Measurements from ENCODE around the gene CASTOR1.

Gene CASTOR1

DNA sequence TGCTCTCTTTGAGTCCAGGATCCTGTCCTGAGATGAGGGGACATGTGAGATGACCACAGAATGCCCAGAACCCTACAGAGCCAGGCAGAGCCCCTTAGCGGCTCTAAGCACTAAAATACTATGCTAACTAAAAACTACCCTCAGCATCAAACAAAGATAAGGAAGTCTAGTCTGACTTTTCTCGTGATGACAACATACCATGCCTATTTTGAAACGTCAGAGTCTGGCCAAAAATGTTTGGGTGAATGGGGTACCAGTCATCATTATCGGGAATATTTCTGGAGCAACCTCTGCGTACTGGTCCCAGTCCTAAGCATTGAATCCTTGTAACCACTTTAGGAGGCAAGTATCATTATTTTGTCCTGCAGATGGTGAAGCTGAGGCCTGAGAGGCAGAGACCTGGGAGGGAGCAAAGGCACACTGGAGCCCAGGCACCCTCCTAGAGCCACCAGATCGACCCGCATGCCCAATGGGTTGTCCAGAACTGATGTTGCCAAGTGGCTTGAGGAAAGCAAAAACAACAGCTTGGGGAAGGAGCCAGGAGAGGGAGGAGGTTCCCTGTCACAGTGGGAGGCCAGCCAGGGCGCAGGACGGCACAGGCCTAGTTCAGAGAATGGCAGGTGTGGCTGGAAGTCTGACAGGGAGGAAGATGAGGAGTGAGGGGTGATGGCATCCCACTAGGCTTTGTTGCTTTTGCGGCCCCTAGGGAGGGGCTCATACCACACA lies 15.4 kb downstream of the CASTOR1 start:
- Histone ChIP-seq H3K36me3 (no peaks in the 10 kb centered on the region), H3K27me3 (no peaks in the 10 kb centered on the region), H3K4me3 (ENCODE audit: low read depth, low read length) (no peak overlapping the region), H3K9me3 (no peaks in the 10 kb centered on the region), H3K4me1 (no peaks in the 10 kb centered on the region)
- TF ChIP-seq, protein P1, sequence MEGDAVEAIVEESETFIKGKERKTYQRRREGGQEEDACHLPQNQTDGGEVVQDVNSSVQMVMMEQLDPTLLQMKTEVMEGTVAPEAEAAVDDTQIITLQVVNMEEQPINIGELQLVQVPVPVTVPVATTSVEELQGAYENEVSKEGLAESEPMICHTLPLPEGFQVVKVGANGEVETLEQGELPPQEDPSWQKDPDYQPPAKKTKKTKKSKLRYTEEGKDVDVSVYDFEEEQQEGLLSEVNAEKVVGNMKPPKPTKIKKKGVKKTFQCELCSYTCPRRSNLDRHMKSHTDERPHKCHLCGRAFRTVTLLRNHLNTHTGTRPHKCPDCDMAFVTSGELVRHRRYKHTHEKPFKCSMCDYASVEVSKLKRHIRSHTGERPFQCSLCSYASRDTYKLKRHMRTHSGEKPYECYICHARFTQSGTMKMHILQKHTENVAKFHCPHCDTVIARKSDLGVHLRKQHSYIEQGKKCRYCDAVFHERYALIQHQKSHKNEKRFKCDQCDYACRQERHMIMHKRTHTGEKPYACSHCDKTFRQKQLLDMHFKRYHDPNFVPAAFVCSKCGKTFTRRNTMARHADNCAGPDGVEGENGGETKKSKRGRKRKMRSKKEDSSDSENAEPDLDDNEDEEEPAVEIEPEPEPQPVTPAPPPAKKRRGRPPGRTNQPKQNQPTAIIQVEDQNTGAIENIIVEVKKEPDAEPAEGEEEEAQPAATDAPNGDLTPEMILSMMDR (IDR thresholded peaks at IDR 0.05; ENCODE audit: low read depth, low read length): no peak
- no peak for DNase-seq

DNA sequence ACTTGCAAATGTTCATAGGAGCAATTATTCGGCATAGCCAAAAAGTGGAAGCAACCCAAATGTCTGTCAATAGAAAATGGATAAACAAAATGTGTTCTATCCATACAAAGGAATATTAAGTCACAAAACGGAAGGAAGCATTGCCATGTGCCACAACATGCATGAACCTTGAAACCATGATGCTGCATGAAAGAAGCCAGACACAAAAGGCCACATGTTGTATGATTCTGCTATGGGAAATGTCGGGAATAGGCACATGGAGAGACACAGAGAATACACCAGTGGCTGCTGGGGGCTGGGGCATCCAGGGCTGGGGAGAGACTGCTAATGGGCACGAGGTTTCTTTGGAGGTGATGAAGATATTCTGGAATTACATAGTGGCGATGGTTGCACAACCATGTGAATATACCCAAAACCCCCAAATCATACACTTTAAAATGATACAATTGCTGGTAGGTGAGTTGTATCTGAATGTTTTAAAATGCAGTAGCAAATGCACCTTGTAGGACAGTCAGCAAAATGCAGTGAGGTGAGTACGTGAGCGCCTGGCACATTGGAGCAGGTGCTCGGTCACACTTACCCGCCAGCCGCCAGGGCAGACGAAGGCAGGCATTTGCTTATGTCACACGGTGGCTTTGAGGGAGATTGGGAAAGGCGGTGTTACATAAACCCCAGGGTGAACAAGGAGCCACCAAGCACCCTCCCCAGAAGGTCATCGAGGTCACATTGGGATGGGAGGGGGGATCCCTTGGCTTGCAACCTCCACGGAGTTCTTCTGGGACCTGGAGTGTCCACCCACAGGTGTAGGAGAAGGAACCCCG lies 16.3 kb downstream of the CASTOR1 start:
- H3K9me3 ChIP-seq: no peaks in the 10 kb centered on the region
- no peak for DNase-seq
- TF ChIP-seq, protein P1 (IDR thresholded peaks at IDR 0.05; ENCODE audit: low read depth, low read length): no peak
- no peaks in the 10 kb centered on the region for H3K36me3 ChIP-seq
- no peaks in the 10 kb centered on the region for H3K4me1 ChIP-seq
- H3K27me3 ChIP-seq: no peaks in the 10 kb centered on the region
- no peak overlapping the region for H3K4me3 ChIP-seq (ENCODE audit: low read depth, low read length)

DNA sequence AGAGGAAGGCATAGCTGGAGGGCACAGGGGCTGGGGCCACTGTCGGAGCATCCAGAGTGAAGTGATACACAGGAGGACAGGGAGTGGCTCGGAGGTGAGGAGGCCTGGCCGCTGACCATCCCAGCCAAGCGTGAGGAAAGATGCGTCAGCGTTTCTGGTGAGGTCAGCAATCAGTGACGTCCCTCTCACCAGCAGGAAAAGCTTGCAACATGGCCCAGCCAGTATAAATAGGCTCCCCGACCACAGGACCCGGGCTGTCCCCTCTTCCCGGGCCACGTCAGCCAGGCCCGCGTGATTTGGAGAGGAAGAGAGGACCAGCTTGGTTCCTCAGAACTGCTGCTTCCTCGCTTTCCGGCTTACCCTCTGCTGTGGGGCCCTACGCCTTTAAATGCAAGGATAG lies 18.5 kb downstream of the CASTOR1 start:
- no peak for DNase-seq
- Histone ChIP-seq H3K9me3 (no peaks in the 10 kb centered on the region), H3K27me3 (no peaks in the 10 kb centered on the region), H3K4me3 (ENCODE audit: low read depth, low read length) (no peak overlapping the region), H3K36me3 (no peaks in the 10 kb centered on the region), H3K4me1 (no peaks in the 10 kb centered on the region)
- TF ChIP-seq, protein P1 (IDR thresholded peaks at IDR 0.05; ENCODE audit: low read depth, low read length): no peak

DNA sequence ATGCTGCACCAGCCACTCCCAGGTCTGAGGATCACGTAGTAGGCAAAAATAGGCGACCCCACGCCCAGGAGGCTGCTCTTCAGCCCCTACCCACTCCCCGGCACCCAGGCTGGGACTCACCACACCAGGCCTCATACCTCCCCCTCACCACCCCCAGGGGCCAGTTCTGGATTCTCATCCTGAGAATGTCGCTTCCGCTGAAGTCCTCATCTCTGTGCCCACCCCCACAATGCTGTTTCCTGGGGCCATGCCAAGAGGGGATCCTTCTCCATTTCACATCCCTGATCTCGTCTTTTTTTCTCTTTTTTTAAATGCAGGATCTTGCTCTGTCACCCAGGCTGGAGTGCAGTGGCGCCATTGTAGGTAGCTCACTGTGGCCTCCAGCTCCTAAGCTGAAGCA lies 21.0 kb downstream of the CASTOR1 start:
- Histone ChIP-seq H3K36me3 (no peaks in the 10 kb centered on the region), H3K27me3 (no peaks in the 10 kb centered on the region), H3K9me3 (no peaks in the 10 kb centered on the region), H3K4me3 (ENCODE audit: low read depth, low read length) (no peak overlapping the region), H3K4me1 (no peaks in the 10 kb centered on the region)
- TF ChIP-seq, protein P1 (IDR thresholded peaks at IDR 0.05; ENCODE audit: low read depth, low read length): no peak
- DNase-seq: no peak

DNA sequence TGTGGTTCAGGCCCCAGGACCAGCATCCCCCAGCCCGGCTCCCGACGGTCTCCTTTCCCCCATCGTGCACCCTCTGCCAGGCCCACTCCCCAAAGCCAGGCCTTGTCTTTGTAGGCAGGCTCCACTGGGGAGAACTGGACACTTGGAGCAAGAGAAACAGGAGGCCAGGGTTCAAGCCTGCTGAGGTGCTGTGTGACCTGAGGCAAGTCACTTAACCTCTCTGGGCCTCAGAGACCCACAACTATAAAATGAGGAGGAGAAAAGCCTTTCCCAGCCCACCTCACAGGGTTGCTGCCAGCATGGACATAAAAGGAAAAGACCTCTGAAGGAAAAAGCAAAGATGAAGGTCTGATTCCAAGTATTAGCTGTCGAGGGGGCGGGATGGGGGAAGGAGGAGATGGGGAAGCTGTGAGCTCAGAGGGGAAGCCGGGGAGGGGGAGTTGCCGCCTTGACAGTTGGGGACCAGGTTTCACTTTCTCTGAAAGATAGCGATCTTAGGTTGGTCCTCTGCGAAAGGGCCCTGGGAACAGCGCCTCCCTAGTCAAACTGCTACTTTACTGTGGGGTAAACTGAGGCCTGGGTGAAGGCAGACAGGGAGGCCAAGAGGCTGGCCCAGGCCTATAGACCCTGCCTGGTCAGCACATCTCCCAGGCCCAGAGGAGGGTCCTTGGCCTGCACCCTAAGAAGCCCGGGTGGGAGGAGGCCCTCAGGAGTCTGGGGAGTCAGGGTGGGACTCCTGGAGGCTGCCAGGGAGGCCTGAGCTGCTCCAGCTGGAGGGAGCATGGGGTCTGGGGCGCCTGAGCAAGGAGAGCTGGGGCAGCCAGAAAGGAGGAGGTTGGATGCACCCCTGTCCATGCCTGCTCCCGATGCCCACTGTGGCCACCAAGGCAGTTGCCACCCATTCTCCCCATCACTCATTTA lies 21.7 kb downstream of the CASTOR1 start:
- Histone ChIP-seq H3K27me3 (no peaks in the 10 kb centered on the region), H3K4me1 (no peaks in the 10 kb centered on the region), H3K9me3 (no peaks in the 10 kb centered on the region), H3K36me3 (no peaks in the 10 kb centered on the region), H3K4me3 (ENCODE audit: low read depth, low read length) (no peak overlapping the region)
- TF ChIP-seq, protein P1 (IDR thresholded peaks at IDR 0.05; ENCODE audit: low read depth, low read length): no peak
- DNase-seq: no peak

Data from BE2C (cell line).